GM18508 (cell line): Measurements from ENCODE around the gene APPBP2.
"Not testable (repeated sequence)": the region's sequence is repeated elsewhere in the genome, so short reads cannot be mapped to it uniquely, and the experiment has no call there.

Source experiments
- ATAC-seq: cut with Tn5 transposase; IDR thresholded peaks from one replicate; pipeline ENCODE4 v1.9.1; 2021; ENCODE audit warnings: moderate number of reproducible peaks; ENCODE audit not compliant: insufficient read depth, unreplicated experiment

APPBP2 gene

DNA sequence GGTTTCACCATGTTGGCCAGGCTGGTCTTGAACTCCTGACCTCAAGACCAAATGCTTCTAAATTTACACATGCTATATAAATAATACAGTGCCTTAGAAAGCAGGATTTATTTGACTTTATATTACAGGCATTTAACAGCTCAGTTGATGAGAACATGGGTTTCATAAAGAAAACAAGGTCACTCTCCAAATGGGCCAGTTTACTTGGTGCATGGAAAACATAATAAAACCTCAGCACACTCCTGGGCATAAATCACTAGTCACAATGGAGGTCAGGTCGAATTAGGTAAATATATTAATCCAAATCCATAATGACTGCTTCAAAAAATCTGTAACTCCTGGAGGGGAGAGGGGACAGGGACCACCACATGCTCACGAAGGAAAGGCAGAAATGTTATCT is 24.5 kb downstream of the APPBP2 start:
- no peak for ATAC-seq

DNA sequence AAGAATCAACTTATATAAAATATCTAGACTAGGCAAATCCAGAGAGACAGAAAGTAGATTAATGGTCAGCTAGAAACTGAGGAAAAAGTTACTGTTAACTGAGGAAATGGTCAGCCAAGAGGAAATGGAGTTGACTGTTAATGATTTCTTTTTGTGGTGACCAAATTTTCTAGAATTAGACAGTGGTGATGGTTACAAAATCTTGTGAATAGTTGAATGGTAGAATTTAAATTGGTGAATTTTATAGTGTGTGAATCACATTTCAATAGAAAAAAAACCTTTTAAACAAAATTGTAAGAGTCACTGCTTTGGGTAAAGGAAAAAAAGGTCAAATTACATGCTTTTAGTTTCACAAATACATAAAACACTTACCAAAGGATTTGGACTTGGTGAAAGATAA is 30.0 kb downstream of the APPBP2 start:
- no peak for ATAC-seq

GRCh38 chr17:60495260-60495659 is 30.8 kb downstream of the APPBP2 start:
- ATAC-seq = no peak

GRCh38 chr17:60493847-60494321 is 32.2 kb downstream of the APPBP2 start:
- no peak for ATAC-seq

- ATAC-seq = no peak
Measured at GRCh38 chr17:60491771-60492170, 34.3 kb downstream of the APPBP2 start.

GRCh38 chr17:60490594-60490993 is 35.4 kb downstream of the APPBP2 start:
- ATAC-seq = not testable (repeated sequence)

DNA sequence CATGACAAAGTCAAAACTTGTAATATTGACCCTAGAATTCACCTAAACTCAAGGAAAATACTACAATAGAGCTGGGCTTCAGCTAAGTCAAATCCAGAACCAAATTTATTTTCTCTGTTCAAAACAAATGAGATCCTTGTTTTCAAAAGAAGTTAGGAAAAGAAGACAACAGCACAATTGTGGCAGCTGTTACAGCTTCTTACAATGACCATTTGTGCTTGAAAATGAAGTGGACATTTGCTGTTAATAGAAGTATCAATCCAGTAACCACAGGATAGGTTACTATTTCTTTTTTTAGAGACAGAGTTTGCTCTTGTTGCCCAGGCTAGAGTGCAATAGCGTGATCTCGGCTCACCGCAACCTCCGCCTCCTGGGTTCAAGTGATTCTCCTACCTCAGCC is 44.4 kb downstream of the APPBP2 start:
- no peak for ATAC-seq

- ATAC-seq = no peak
Measured at GRCh38 chr17:60473788-60474187, 52.3 kb downstream of the APPBP2 start.

GRCh38 chr17:60472449-60472848 is 53.6 kb downstream of the APPBP2 start:
- no peak for ATAC-seq

- ATAC-seq = no peak
Measured at GRCh38 chr17:60471451-60471850, 54.6 kb downstream of the APPBP2 start.

- no peak for ATAC-seq
Measured at GRCh38 chr17:60468371-60468770, 57.7 kb downstream of the APPBP2 start.

GRCh38 chr17:60464343-60464742 is 61.7 kb downstream of the APPBP2 start:
- ATAC-seq = no peak

- no peak for ATAC-seq
Measured at GRCh38 chr17:60463157-60463835, 62.7 kb downstream of the APPBP2 start.

- no peak for ATAC-seq
Measured at GRCh38 chr17:60461584-60461983, 64.5 kb downstream of the APPBP2 start.

DNA sequence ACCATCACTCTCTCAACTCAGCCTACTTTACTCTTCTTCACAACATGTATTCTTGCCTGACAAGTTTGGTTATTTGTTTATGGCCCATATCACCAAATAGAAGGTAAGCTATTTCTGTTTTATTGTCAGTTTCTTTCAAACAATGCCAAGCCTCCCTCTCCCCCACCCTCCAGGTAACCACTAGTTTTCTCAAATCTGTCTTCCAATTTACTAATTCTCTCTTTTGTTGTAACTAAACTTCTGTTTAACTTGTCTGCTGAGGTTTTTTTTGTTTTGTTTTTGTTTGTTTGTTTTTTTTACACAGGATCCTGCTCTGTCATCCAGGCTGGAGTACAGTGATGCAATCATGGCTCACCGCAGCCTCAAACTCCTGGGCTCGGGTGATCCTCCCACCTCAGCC is 68.9 kb downstream of the APPBP2 start:
- ATAC-seq = no peak

- no peak for ATAC-seq
Measured at GRCh38 chr17:60455378-60455777, 70.7 kb downstream of the APPBP2 start.

DNA sequence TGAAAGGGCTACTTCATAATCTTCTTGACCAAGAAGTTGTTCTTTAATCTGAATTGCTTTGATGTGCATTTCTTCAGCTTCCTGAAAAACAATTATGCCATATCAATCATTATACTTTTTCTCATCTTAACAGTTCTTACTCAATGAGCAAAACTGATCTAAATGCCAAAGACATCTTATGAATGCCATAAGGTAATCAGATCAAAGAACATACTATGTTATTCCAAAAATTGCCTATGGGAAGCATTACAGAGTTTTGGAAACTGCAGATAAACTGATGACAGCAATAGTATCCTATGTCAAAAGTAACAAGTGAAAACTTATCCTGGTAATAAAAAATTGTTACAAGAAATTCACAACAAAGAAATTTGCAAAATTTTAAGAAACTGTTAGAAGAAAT is 74.1 kb downstream of the APPBP2 start:
- no peak for ATAC-seq

GRCh38 chr17:60451071-60451470 is 75.0 kb downstream of the APPBP2 start:
- no peak for ATAC-seq

DNA sequence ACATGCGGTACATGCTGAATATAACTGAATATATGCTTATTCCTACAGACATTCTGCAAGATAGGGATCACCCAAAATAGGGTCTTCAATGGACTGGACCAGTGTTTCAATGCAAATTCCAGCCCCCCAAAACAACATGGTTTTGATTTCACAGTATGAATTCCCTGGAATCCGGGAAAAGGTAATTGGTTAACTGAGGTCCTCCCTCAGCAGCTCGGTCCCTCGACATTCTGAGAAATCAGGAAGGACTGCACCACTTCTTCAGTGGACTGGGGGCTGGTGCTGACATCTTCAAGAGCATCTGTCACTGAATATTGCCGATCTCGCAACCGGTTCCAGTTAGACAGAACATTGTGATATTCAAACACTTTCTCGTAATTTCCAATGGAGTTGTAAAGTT is 78.7 kb downstream of the APPBP2 start:
- no peak for ATAC-seq

- ATAC-seq = no peak
Measured at GRCh38 chr17:60445144-60445543, 80.9 kb downstream of the APPBP2 start.

GRCh38 chr17:60443713-60444112 is 82.3 kb downstream of the APPBP2 start:
- ATAC-seq = no peak
